Type B pancreatic cell (in vitro differentiated cells): Measurements from ENCODE around the gene GMDS. TPM values are rescaled to one million over a fixed set of nuclear protein-coding genes. Genes with fewer than 3 reads are reported as not detected.

Experiments used
- DNase-seq: peaks from one replicate; pipeline ENCODE4 v3.0.0; 2021; ENCODE audit warnings: mixed read lengths; ENCODE audit not compliant: unreplicated experiment; ENCODE audit errors: extremely low spot score
- H3K27ac Mint-ChIP-seq: 2 replicates; pipeline ENCODE4 v1.8.0; 2021; ENCODE audit warnings: mild to moderate bottlenecking, mixed read lengths
- H3K27me3 Mint-ChIP-seq: 2 replicates; pipeline ENCODE4 v1.8.0; 2021; ENCODE audit warnings: mixed read lengths
- H3K36me3 Mint-ChIP-seq: 2 replicates; pipeline ENCODE4 v1.8.0; 2021; ENCODE audit warnings: mixed read lengths
- H3K4me1 Mint-ChIP-seq: one replicate; pipeline ENCODE4 v1.8.0; 2021; ENCODE audit warnings: mixed read lengths; ENCODE audit not compliant: unreplicated experiment
- H3K4me3 Mint-ChIP-seq: 2 replicates; pipeline ENCODE4 v1.8.0; 2021; ENCODE audit warnings: mild to moderate bottlenecking, mixed read lengths
- H3K9me3 Mint-ChIP-seq: 2 replicates; pipeline ENCODE4 v1.8.0; 2021; ENCODE audit warnings: mixed read lengths
- total RNA-seq: library from RNA; stranded (reverse); gene quantifications from 2 replicates; pipeline ENCODE4 v1.2.1, GENCODE V29; 2021; ENCODE audit warnings: low replicate concordance
- TF ChIP-seq, protein P1 (sequence below): fragments of 200-600 bp; sonication (generic); conservative IDR thresholded peaks from 2 replicates; pipeline ENCODE4 v1.5.0; 2021; ENCODE audit warnings: antibody characterized with exemption, mild to moderate bottlenecking

GMDS gene
- total RNA-seq, 1 donor from 2014 or later: 41.3 TPM

DNA sequence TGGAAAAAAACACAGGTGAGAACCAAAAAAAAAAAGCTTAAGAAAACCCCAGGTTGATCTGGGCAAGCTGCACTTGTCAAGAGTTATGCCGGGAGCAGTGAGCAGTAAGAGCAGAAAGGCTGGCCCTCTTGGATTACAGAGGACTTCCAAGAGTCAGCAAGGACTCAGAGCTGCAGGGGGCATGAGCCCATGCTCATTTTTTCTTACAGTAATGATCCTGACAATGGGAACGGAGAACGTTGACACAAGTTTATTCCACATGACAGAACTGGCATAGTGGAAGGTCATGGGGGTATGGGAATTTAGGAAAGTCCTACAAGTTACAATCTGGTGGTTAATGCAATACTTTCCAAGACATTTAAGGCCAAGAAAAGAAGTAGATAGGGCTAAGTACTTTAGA, 256.6 kb downstream of the GMDS start:
- no peak overlapping the region for H3K4me3 Mint-ChIP-seq
- H3K4me1 Mint-ChIP-seq: peaks cover 19% of the 10 kb centered on the region
- peaks cover 3% of the 10 kb centered on the region for H3K27me3 Mint-ChIP-seq
- no peak overlapping the region for H3K27ac Mint-ChIP-seq
- DNase-seq: no peak
- H3K9me3 Mint-ChIP-seq: no peaks in the 10 kb centered on the region
- TF ChIP-seq, protein P1, sequence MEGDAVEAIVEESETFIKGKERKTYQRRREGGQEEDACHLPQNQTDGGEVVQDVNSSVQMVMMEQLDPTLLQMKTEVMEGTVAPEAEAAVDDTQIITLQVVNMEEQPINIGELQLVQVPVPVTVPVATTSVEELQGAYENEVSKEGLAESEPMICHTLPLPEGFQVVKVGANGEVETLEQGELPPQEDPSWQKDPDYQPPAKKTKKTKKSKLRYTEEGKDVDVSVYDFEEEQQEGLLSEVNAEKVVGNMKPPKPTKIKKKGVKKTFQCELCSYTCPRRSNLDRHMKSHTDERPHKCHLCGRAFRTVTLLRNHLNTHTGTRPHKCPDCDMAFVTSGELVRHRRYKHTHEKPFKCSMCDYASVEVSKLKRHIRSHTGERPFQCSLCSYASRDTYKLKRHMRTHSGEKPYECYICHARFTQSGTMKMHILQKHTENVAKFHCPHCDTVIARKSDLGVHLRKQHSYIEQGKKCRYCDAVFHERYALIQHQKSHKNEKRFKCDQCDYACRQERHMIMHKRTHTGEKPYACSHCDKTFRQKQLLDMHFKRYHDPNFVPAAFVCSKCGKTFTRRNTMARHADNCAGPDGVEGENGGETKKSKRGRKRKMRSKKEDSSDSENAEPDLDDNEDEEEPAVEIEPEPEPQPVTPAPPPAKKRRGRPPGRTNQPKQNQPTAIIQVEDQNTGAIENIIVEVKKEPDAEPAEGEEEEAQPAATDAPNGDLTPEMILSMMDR: no peak
- peaks cover 8% of the 10 kb centered on the region for H3K36me3 Mint-ChIP-seq

DNA sequence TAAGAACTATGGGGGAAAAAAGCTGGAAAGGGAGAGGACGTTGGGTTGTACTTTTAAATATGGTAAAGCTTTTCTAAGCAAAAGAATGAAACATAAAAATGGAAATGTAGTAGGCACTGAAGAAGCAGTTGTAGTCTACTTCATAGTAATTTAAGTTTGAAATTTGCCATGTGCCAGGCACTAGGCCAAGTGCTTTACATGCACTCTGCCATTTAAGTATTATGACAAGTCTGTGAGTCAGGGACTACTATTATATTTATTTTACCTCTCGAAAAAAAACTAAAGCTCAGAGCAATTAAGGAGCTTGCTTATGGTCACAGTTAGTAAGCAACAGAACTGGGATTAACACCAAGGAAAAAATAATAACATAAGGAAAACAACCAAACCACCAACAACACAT, 257.8 kb downstream of the GMDS start:
- DNase-seq: no peak
- no peaks in the 10 kb centered on the region for H3K9me3 Mint-ChIP-seq
- no peak overlapping the region for H3K4me3 Mint-ChIP-seq
- peaks cover 16% of the 10 kb centered on the region for H3K36me3 Mint-ChIP-seq
- peaks cover 19% of the 10 kb centered on the region for H3K4me1 Mint-ChIP-seq
- peaks cover 3% of the 10 kb centered on the region for H3K27me3 Mint-ChIP-seq
- TF ChIP-seq, protein P1: no peak
- no peak overlapping the region for H3K27ac Mint-ChIP-seq

DNA sequence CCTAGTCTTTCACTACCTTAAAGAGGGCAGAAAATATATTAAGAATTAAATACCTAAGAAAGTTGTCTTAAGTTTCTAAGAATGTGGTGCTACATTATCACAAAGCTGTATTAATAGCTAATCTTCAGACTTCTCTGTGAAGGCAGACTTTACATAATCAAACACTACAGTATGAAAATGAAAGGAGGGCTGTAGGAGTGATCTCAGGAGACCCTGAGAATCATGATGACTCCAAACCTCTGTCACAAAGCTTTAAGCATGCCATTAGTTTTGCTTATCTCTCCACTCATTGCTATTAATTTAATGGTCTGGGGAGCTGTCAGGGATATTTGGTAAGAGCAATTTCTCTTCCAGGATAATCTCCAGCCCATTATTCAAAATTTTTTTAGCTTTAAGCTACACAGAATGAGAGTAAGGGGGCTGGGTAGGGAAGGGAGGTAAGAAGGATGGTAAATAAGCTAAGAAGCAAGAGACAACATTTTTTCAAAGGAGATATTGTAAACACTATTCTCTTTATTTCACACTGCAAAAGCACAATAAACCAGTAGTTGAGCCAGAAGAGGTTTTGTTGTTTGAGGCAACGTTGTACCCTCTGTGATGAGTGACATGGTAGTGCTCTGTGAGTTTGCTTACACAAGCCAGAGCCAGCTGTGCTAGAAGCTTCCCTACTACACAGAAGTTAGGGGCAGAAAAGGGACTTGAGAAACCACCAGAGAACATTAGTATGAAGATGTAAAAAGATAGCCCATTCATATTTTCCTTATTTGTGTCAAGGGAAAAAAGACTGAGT, 258.8 kb downstream of the GMDS start:
- Mint-ChIP-seq H3K27ac (no peak overlapping the region), H3K4me3 (no peak overlapping the region)

DNA sequence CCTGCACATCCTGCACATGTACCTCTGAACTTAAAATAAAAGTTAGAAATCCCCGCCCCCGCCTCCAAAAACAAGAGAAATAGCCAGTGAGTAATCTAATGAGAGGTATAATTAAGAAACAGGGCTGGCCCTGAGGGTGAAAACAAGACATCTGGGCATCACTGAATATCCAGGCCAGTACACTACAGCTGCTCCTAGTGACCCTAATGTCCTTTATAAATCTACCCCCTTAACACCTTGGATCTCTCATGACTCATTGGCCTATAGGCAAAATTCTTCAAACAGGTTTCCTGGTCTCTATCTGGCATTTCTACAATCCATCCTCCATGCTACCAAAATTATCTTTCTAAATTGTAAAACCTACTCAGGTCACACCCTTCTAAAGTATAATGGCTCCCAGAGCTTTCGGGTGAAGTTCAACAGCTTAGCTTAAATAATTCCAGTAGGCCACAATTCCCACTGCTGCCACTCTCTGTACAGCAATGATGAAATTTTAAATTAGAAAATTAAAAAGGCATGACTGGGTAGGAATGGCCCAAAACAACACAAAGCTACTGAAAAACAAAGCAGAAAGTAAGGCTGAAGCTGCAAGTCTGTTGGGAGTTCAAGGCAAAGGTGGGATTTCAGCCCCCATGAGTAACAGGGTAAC, 260.9 kb downstream of the GMDS start:
- TF ChIP-seq, protein P1: no peak
- H3K4me3 Mint-ChIP-seq: no peak overlapping the region
- peaks cover 22% of the 10 kb centered on the region for H3K36me3 Mint-ChIP-seq
- H3K9me3 Mint-ChIP-seq: peaks cover 12% of the 10 kb centered on the region
- no peak overlapping the region for H3K27ac Mint-ChIP-seq
- peaks cover 19% of the 10 kb centered on the region for H3K4me1 Mint-ChIP-seq
- peaks cover 3% of the 10 kb centered on the region for H3K27me3 Mint-ChIP-seq
- DNase-seq: no peak

More for the DNA sequence above, 258.8 kb downstream of the GMDS start:
- H3K36me3 Mint-ChIP-seq: peaks cover 19% of the 10 kb centered on the region
- no peaks in the 10 kb centered on the region for H3K9me3 Mint-ChIP-seq
- peaks cover 19% of the 10 kb centered on the region for H3K4me1 Mint-ChIP-seq
- DNase-seq: no peak
- TF ChIP-seq, protein P1: no peak
- H3K27me3 Mint-ChIP-seq: peaks cover 3% of the 10 kb centered on the region

DNA sequence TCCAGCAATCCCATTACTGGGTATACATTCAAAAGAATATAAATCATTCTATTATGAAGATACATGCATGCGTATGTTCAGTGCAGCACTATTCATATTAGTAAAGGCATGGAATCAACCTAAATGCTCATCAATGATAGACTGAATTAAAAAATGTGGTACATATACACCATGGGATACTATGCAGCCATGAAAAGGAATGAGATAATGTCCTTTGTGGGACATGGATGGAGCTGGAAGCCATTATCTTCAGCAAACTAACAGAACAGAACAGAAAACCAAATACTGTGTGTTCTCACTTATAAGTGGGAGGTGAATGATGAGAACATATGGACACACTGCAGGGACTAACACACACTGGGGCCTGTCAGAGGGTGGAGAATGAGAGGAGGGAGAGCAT, 261.6 kb downstream of the GMDS start:
- no peak overlapping the region for H3K4me3 Mint-ChIP-seq
- H3K27me3 Mint-ChIP-seq: peaks cover under 1% of the 10 kb centered on the region
- DNase-seq: no peak
- TF ChIP-seq, protein P1: no peak
- no peak overlapping the region for H3K27ac Mint-ChIP-seq
- peaks cover 16% of the 10 kb centered on the region for H3K4me1 Mint-ChIP-seq
- H3K9me3 Mint-ChIP-seq: peaks cover 17% of the 10 kb centered on the region
- peaks cover 22% of the 10 kb centered on the region for H3K36me3 Mint-ChIP-seq
